Fibroblast of pulmonary artery (primary cell): ENCODE measurements around the gene EEF1E1.

Experiments used
- DNase-seq: peaks from one replicate; pipeline ENCODE4 v3.0.0-alpha.2; 2010; ENCODE audit warnings: low read depth
- H3K4me3 ChIP-seq: replicated peaks from 2 replicates; pipeline ENCODE4 v1.5.1; 2011; ENCODE audit warnings: low read depth, mild to moderate bottlenecking, control low read depth, low read length, moderate library complexity
- TF ChIP-seq, protein P1 (sequence below): IDR thresholded peaks from 2 replicates; pipeline ENCODE4 v1.5.1; 2011; ENCODE audit warnings: mild to moderate bottlenecking, control low read depth, low read length, inconsistent platforms; ENCODE audit errors: missing control alignments

EEF1E1 gene

DNA sequence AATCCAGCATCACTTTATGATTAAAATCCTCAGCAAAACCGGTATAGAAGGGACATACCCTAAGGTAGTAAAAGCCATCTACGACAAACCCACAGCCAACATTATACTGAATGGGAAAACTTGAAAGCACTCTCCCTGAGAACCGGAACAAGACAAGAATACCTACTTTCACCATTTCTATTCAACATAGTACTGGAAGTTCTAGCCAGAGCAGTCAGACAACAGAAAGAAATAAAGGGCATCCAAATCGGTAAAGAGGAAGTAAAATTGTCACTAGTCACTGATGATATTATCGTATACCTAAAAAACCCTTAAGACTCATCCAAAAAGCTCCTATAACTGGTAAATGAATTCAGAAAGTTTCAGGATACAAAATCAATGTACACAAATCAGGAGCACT, 71.4 kb downstream of the EEF1E1 start:
- no peak for DNase-seq
- H3K4me3 ChIP-seq = no peak overlapping the region
- TF ChIP-seq, protein P1, sequence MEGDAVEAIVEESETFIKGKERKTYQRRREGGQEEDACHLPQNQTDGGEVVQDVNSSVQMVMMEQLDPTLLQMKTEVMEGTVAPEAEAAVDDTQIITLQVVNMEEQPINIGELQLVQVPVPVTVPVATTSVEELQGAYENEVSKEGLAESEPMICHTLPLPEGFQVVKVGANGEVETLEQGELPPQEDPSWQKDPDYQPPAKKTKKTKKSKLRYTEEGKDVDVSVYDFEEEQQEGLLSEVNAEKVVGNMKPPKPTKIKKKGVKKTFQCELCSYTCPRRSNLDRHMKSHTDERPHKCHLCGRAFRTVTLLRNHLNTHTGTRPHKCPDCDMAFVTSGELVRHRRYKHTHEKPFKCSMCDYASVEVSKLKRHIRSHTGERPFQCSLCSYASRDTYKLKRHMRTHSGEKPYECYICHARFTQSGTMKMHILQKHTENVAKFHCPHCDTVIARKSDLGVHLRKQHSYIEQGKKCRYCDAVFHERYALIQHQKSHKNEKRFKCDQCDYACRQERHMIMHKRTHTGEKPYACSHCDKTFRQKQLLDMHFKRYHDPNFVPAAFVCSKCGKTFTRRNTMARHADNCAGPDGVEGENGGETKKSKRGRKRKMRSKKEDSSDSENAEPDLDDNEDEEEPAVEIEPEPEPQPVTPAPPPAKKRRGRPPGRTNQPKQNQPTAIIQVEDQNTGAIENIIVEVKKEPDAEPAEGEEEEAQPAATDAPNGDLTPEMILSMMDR = no peak
